Liver (tissue), 9 donors: ENCODE measurements around the gene TLR9. TPM values are rescaled to one million over a fixed set of nuclear protein-coding genes. Genes with fewer than 3 reads are reported as not detected.

ENCODE experiments used
- DNase-seq: peaks from one replicate; pipeline ENCODE4 v3.0.0-alpha.2; 2017; ENCODE audit warnings: low spot score
- H3K27ac ChIP-seq, 2 donors: one replicate each; pipeline ENCODE4 v1.7.0; 2013; ENCODE audit warnings: inconsistent platforms in 2 of 2, low read length in 2 of 2, control low read depth in 1 of 2, low read depth in 1 of 2, mild to moderate bottlenecking in 1 of 2
- H3K27me3 ChIP-seq, 4 donors: one replicate each; pipeline versions ENCODE4 v1.6.1 to v1.7.0; 2013; ENCODE audit warnings: low read length in 3 of 4, inconsistent platforms in 1 of 4, mild to moderate bottlenecking in 1 of 4, moderate library complexity in 1 of 4; ENCODE audit not compliant: control insufficient read depth in 4 of 4, insufficient read depth in 4 of 4
- H3K36me3 ChIP-seq, 4 donors: one replicate each; pipeline versions ENCODE4 v1.6.1 to v1.7.0; 2013; ENCODE audit warnings: low read length in 3 of 4, mild to moderate bottlenecking in 3 of 4, low read depth in 1 of 4, moderate library complexity in 1 of 4; ENCODE audit not compliant: control insufficient read depth in 4 of 4, insufficient read depth in 3 of 4
- H3K4me1 ChIP-seq, 4 donors: one replicate each; pipeline versions ENCODE4 v1.6.1 to v1.7.0; 2013; ENCODE audit warnings: low read length in 3 of 4, mild to moderate bottlenecking in 3 of 4, moderate library complexity in 1 of 4; ENCODE audit not compliant: control insufficient read depth in 4 of 4, insufficient read depth in 4 of 4
- H3K4me3 ChIP-seq, 3 donors: one replicate each; pipeline versions ENCODE4 v1.6.1 to v1.7.0; 2013; ENCODE audit warnings: low read length in 3 of 3, control low read depth in 1 of 3, low read depth in 1 of 3, mild to moderate bottlenecking in 1 of 3
- H3K9ac ChIP-seq, 2 donors: one replicate each; pipeline ENCODE4 v1.7.0; 2013; ENCODE audit warnings: low read length in 2 of 2, mild to moderate bottlenecking in 2 of 2, moderate library complexity in 2 of 2, control low read depth in 1 of 2, low read depth in 1 of 2
- H3K9me3 ChIP-seq, 4 donors: one replicate each; pipeline versions ENCODE4 v1.6.1 to v1.7.0; 2013; ENCODE audit warnings: low read length in 3 of 4; ENCODE audit not compliant: control insufficient read depth in 4 of 4
- ATF3 ChIP-seq: IDR thresholded peaks from 2 replicates; pipeline ENCODE4 v1.6.1; 2016; ENCODE audit warnings: antibody characterized with exemption
- CTCF ChIP-seq: fragments of 150-350 bp; IDR thresholded peaks from 2 replicates; pipeline ENCODE4 v1.5.1; 2017; ENCODE audit warnings: improper control_type of control experiment, low read depth, low read length; ENCODE audit not compliant: missing input control
- EGR1 ChIP-seq, 2 donors: IDR thresholded peaks; 2 replicates each; pipeline ENCODE4 v1.6.1; 2016 to 2018; ENCODE audit warnings: antibody characterized with exemption in 2 of 2, low read depth in 2 of 2
- FOXA1 ChIP-seq: IDR thresholded peaks from 2 replicates; pipeline ENCODE4 v1.6.1; 2016; ENCODE audit warnings: antibody characterized with exemption
- FOXA2 ChIP-seq: IDR thresholded peaks from 2 replicates; pipeline ENCODE4 v1.6.1; 2016; ENCODE audit warnings: antibody characterized with exemption
- GABPA ChIP-seq, 2 donors: IDR thresholded peaks in 1 of 2; conservative IDR thresholded peaks in 1 of 2; 2 replicates each; pipeline ENCODE4 v1.6.1; 2016; ENCODE audit warnings: antibody characterized with exemption in 2 of 2, mild to moderate bottlenecking in 1 of 2, moderate library complexity in 1 of 2
- HNF4A ChIP-seq, 2 donors: conservative IDR thresholded peaks; 2 replicates each; pipeline ENCODE4 v1.6.1; 2016; ENCODE audit warnings: antibody characterized with exemption in 2 of 2, mild to moderate bottlenecking in 2 of 2
- HNF4G ChIP-seq: IDR thresholded peaks from 2 replicates; pipeline ENCODE4 v1.6.1; 2016; ENCODE audit warnings: antibody characterized with exemption
- JUND ChIP-seq, 2 donors: IDR thresholded peaks; 2 replicates each; pipeline ENCODE4 v1.6.1; 2016; ENCODE audit warnings: antibody characterized with exemption in 2 of 2
- MAX ChIP-seq: IDR thresholded peaks from 2 replicates; pipeline ENCODE4 v1.6.1; 2016; ENCODE audit warnings: antibody characterized with exemption
- NR2F2 ChIP-seq: IDR thresholded peaks from 2 replicates; pipeline ENCODE4 v1.6.1; 2016; ENCODE audit warnings: antibody characterized with exemption
- RAD21 ChIP-seq, 2 donors: IDR thresholded peaks; 2 replicates each; pipeline ENCODE4 v1.6.1; 2016; ENCODE audit warnings: antibody characterized with exemption in 2 of 2, mild to moderate bottlenecking in 2 of 2
- REST ChIP-seq: IDR thresholded peaks from 2 replicates; pipeline ENCODE4 v1.6.1; 2016; ENCODE audit warnings: antibody characterized with exemption, mild to moderate bottlenecking
- RXRA ChIP-seq, 2 donors: IDR thresholded peaks; 2 replicates each; pipeline ENCODE4 v1.6.1; 2017 to 2018; ENCODE audit warnings: antibody characterized with exemption in 2 of 2, mild to moderate bottlenecking in 1 of 2
- SP1 ChIP-seq: IDR thresholded peaks from 2 replicates; pipeline ENCODE4 v1.6.1; 2018; ENCODE audit warnings: antibody characterized with exemption, mild to moderate bottlenecking
- TAF1 ChIP-seq: conservative IDR thresholded peaks from 2 replicates; pipeline ENCODE4 v1.6.1; 2016; ENCODE audit warnings: antibody characterized with exemption, mild to moderate bottlenecking
- YY1 ChIP-seq: IDR thresholded peaks from 2 replicates; pipeline ENCODE4 v1.6.1; 2016; ENCODE audit warnings: antibody characterized with exemption, mild to moderate bottlenecking
- ZBTB33 ChIP-seq: IDR thresholded peaks from 2 replicates; pipeline ENCODE4 v1.6.1; 2016; ENCODE audit warnings: antibody characterized with exemption
- WGBS: extraction: QIAGEN DNeasy Blood & Tissue Kit; methylation state at CpG from one replicate; pipeline ENCODE4 v1.1.7; 2013; 5-methylcytosine and 5-hydroxymethylcytosine counted together
- polyA plus RNA-seq, 2 donors: library from polyadenylated mRNA; stranded (reverse) in 1 of 2; unstranded in 1 of 2; fragments of 200-250 nt in 1 of 2; fragments of >200 nt in 1 of 2; fragmentation: Nextera tagmentation in 1 of 2; extraction: Ambion mirVana in 1 of 2; gene quantifications; one replicate each; pipeline versions ENCODE4 v1.2.1 to v1.2.3, GENCODE V29; 2013 to 2015
- total RNA-seq, 2 donors: library from RNA; depleted of rRNA; stranded (reverse); fragments of >200 nt; gene quantifications; one replicate each; pipeline ENCODE4 v1.2.3, GENCODE V29; 2014
- donor health status: healthy.
- donor health status: healthy.
- donor health status: healthy.
- donor health status: healthy.
- donor health status: healthy.

TLR9 gene
- total and polyA plus RNA-seq, 4 donors = 0.02 TPM; not detected in 3

GRCh38 chr3:52193065-52193464 is 32.4 kb downstream of the TLR9 start:
- peak; percentile 30 for TF ChIP-seq FOXA2
- TF ChIP-seq MAX = peak; percentile 46
- no peak for TF ChIP-seq ZBTB33
- TF ChIP-seq HNF4G = no peak
- TF ChIP-seq YY1 = peak; percentile 61
- peak in 1 of 2 donors; percentile 32 for TF ChIP-seq RAD21 (IDR thresholded peaks at IDR 0.05)
- TF ChIP-seq CTCF = no peak
- peak; percentile 42 for TF ChIP-seq REST
- TF ChIP-seq RXRA (IDR thresholded peaks at IDR 0.05) = peak; percentile 77 to 93
- no peak for TF ChIP-seq NR2F2
- TF ChIP-seq SP1 = peak; percentile 73
- TF ChIP-seq HNF4A (conservative IDR thresholded peaks at IDR 0.05) = peak; percentile 73 to 84
- no peak for TF ChIP-seq EGR1 (IDR thresholded peaks at IDR 0.05; ENCODE audit: low read depth in 2 of 2)
- TF ChIP-seq ATF3 = peak; percentile 83
- no peak for TF ChIP-seq TAF1
- no peak for TF ChIP-seq GABPA (IDR thresholded peaks at IDR 0.05 in 1 of 2, conservative IDR thresholded peaks at IDR 0.05 in 1 of 2)
- TF ChIP-seq FOXA1 = no peak
- peak; percentile 96 to 98 for TF ChIP-seq JUND (IDR thresholded peaks at IDR 0.05)
- WGBS = 52% methylated on average over 18 of the region's 18 CpGs
- Histone ChIP-seq H3K4me1 (peaks cover 10 to 32% (median 22%) of the 10 kb centered on the region in 4 donors), H3K27ac (peak overlapping the region; percentile 29 to 48), H3K36me3 (no peaks in the 10 kb centered on the region), H3K9ac (no peak overlapping the region), H3K9me3 (no peaks in the 10 kb centered on the region), H3K27me3 (no peaks in the 10 kb centered on the region), H3K4me3 (no peak overlapping the region)
- DNase-seq = no peak
